Measurements from ENCODE around the gene TNS3. TPM values are rescaled to one million over a fixed set of nuclear protein-coding genes. Genes with fewer than 3 reads are reported as not detected.
"Not testable (repeated sequence)": the region's sequence is repeated elsewhere in the genome, so short reads cannot be mapped to it uniquely, and the experiment has no call there.

TNS3 gene
- total RNA-seq, 1 donor from 2014 or later: 40.8 TPM

- DNase-seq (ENCODE audit: low read depth): no peak
- H3K4me3 ChIP-seq (ENCODE audit: low read depth, low read length): no peak overlapping the region
- TF ChIP-seq CTCF (conservative IDR thresholded peaks at IDR 0.05; ENCODE audit: low read depth, low read length): no peak
These were observed 319.0 kb downstream of the TNS3 start for GRCh38 chr7:47262881-47263280.

GRCh38 chr7:47262160-47262559, 319.8 kb downstream of the TNS3 start:
- DNase-seq (ENCODE audit: low read depth); H3K4me3 ChIP-seq (ENCODE audit: low read depth, low read length): not testable (repeated sequence)

- no peak overlapping the region for H3K4me3 ChIP-seq (ENCODE audit: low read depth, low read length)
- no peak for TF ChIP-seq CTCF (conservative IDR thresholded peaks at IDR 0.05; ENCODE audit: low read depth, low read length)
- no peak for DNase-seq (ENCODE audit: low read depth)
These were observed 321.6 kb downstream of the TNS3 start for GRCh38 chr7:47260270-47260669.

GRCh38 chr7:47259682-47260081, 322.2 kb downstream of the TNS3 start:
- no peak overlapping the region for H3K4me3 ChIP-seq (ENCODE audit: low read depth, low read length)
- DNase-seq (ENCODE audit: low read depth): no peak
- no peak for TF ChIP-seq CTCF (conservative IDR thresholded peaks at IDR 0.05; ENCODE audit: low read depth, low read length)

- no peak for TF ChIP-seq CTCF (conservative IDR thresholded peaks at IDR 0.05; ENCODE audit: low read depth, low read length)
- no peak for DNase-seq (ENCODE audit: low read depth)
- no peak overlapping the region for H3K4me3 ChIP-seq (ENCODE audit: low read depth, low read length)
These were observed 323.1 kb downstream of the TNS3 start for GRCh38 chr7:47258798-47259197.

- no peak for DNase-seq (ENCODE audit: low read depth)
These were observed 325.9 kb downstream of the TNS3 start for GRCh38 chr7:47256016-47256415.

GRCh38 chr7:47255441-47255840, 326.5 kb downstream of the TNS3 start:
- no peak for DNase-seq (ENCODE audit: low read depth)
- H3K4me3 ChIP-seq (ENCODE audit: low read depth, low read length): no peak overlapping the region
- TF ChIP-seq CTCF (conservative IDR thresholded peaks at IDR 0.05; ENCODE audit: low read depth, low read length): no peak

More at GRCh38 chr7:47256016-47256415, 325.9 kb downstream of the TNS3 start:
- H3K4me3 ChIP-seq (ENCODE audit: low read depth, low read length): no peak overlapping the region
- no peak for TF ChIP-seq CTCF (conservative IDR thresholded peaks at IDR 0.05; ENCODE audit: low read depth, low read length)

- TF ChIP-seq CTCF (conservative IDR thresholded peaks at IDR 0.05; ENCODE audit: low read depth, low read length): no peak
- no peak for DNase-seq (ENCODE audit: low read depth)
- no peak overlapping the region for H3K4me3 ChIP-seq (ENCODE audit: low read depth, low read length)
These were observed 326.9 kb downstream of the TNS3 start for GRCh38 chr7:47255007-47255406.
